GM13977 (cell line): ENCODE results near the gene NRXN2.
A peak's percentile ranks its signal among the peaks of the same experiment; 100 is the strongest.

Experiments
- DNase-seq: peaks from one replicate; pipeline ENCODE4 v3.0.0; 2012; ENCODE audit warnings: low spot score
- in situ Hi-C: fragments of 300-500 bp; cut with MboI; formaldehyde crosslinking; loops from one replicate; pipeline ENCODE4 v1.12.0; 2022; ENCODE audit warnings: low sequenced_read_pairs, low pct_unique_long_range_greater_than_20kb, mixed read lengths, inconsistent platforms; ENCODE audit not compliant: unreplicated experiment
- TF ChIP-seq, protein P1 (sequence below): IDR thresholded peaks from 2 replicates; pipeline ENCODE4 v1.5.1; 2012; ENCODE audit warnings: mild to moderate bottlenecking, control low read depth; ENCODE audit not compliant: insufficient read depth; ENCODE audit errors: extremely low read depth, missing control alignments

Gene NRXN2

DNA sequence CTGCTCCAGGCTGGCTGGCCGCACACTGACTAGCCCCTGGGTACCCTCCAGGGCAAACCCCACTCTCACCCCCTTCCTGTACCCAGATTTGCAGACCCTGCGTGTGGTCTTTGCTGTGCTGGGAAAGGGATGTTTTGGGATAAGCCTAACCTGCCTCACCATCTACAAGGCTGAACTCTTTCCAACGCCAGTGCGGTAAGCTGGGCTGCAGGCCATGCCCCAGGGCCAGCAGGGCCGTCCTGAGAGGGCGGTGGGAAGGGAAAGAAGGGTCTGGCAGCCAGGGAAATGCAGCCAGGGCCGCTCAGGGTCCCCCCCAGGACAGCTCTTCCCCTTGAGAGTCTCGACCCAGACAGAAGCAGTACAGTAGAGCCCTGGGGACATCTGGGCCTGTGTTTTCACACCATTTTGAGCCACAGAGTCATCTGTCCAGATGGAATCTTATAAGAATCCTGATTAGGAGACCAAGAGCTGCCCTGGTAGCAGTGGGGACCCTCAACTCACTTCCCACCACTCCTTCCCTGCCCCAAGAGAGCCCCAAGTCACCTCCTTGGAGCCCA is 154.3 kb downstream of the NRXN2 start:
- TF ChIP-seq, protein P1, sequence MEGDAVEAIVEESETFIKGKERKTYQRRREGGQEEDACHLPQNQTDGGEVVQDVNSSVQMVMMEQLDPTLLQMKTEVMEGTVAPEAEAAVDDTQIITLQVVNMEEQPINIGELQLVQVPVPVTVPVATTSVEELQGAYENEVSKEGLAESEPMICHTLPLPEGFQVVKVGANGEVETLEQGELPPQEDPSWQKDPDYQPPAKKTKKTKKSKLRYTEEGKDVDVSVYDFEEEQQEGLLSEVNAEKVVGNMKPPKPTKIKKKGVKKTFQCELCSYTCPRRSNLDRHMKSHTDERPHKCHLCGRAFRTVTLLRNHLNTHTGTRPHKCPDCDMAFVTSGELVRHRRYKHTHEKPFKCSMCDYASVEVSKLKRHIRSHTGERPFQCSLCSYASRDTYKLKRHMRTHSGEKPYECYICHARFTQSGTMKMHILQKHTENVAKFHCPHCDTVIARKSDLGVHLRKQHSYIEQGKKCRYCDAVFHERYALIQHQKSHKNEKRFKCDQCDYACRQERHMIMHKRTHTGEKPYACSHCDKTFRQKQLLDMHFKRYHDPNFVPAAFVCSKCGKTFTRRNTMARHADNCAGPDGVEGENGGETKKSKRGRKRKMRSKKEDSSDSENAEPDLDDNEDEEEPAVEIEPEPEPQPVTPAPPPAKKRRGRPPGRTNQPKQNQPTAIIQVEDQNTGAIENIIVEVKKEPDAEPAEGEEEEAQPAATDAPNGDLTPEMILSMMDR = no peak
- in situ Hi-C loops = no loop called here
- DNase-seq = no peak

DNA sequence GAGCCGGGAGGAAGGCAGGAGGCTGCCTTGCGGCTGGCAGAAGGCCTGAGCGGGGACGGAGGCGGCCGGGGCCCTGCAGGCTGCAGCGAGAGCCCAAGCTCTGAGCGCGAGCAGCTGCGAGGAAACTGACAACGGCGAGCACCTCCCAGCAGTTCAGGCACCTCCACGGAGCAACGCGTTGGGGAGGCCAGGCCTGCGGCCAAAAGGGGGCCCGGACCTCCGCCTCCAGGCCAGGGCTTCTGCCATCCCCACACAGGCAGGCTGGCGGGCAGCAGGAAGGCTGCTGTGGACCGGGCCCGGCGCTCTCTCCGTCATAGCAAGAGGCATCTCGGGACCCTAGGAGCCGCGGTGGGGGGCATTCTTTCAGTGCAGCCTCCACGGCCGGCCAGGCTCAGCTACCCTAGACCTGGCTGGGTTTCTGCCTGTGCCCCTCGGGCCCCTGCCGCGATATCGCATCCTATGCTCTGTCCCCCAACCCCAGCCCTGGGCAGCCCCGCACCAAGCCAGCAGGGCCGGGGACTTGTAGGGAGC is 154.9 kb downstream of the NRXN2 start:
- DNase-seq = no peak
- in situ Hi-C loops = no loop called here
- TF ChIP-seq, protein P1 = no peak

DNA sequence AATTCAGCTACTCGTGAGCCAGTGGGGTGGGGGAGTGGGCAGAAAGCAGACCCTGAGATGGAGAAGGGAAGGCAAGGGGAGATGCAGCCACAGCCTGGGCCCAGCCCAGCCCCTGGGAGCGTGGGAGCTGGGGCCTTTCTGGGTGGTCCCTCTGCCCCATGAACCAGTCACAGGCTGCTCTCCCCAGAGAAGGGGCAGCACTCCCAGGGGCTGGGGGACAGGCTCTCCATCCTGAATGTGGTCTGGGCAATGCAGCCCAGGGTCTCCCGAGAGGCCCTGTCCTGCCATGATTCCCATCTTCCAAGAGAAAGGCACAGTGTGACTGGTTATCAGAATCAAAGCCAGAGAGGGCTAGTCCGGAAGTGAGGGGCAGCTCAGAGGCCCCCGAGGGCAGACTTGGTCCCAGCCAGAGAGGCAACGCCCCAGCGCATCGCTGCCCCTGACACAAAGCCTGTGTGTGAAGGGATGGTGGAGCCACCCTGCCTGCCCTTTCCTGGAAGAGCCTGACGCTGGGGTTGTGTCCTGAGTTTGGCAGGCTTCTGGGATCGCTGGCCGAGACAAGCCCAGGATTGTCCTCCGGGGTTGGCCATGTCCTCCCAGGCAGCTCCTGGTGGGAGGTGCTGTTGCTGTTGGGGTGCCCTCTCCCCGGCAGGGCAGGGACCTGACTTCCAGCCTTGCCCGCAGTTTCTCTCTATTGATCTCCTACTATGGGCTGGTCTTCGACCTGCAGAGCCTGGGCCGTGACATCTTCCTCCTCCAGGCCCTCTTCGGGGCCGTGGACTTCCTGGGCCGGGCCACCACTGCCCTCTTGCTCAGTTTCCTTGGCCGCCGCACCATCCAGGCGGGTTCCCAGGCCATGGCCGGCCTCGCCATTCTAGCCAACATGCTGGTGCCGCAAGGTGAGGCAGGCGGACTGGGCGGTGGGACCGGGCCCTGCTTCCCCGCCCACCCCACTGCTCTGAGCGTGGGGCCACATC is 155.8 kb downstream of the NRXN2 start:
- no peak for DNase-seq
- in situ Hi-C loops = no loop called here
- TF ChIP-seq, protein P1 = no peak

DNA sequence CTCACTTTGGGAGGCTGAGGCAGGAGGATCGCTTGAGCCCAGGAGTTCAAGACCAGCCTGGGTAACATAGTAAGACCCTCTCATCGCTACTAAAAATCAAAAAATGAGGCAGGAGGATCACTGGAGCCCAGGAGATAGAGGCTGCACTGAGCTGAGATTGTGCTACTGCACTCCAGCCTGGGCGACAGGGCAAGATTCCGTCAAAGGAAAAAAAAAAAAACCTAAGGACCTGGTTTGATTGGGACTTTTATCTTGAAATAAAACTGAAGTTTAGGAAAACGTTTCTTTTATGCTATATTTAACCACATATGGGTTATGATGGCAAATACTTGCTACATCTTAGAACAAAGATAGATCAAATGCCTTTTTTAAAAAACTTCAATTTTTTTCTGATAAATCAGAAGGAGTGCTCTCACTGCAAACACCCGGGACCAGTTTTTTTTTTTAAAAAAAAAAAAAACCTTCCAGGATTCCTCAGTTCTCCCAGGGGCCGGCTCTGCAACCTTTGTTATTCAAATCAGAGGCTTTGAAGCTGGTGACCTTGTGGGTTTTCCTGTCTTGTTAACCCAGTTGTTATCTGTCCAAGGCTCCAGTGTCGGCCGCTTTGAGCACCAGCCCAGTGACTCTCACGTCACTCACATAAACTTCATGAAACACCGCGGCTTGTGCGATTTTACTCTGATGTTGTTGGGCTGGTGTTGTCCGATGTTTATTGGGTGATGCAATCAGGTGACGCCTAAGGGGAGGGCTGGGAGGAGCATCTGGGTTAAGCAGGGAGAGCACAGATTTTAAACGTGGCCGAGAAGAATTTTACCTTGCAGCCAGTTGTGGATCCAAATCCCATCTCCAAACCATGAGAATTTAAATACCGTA is 156.7 kb downstream of the NRXN2 start:
- in situ Hi-C loops = no loop called here
- TF ChIP-seq, protein P1 = no peak
- no peak for DNase-seq

DNA sequence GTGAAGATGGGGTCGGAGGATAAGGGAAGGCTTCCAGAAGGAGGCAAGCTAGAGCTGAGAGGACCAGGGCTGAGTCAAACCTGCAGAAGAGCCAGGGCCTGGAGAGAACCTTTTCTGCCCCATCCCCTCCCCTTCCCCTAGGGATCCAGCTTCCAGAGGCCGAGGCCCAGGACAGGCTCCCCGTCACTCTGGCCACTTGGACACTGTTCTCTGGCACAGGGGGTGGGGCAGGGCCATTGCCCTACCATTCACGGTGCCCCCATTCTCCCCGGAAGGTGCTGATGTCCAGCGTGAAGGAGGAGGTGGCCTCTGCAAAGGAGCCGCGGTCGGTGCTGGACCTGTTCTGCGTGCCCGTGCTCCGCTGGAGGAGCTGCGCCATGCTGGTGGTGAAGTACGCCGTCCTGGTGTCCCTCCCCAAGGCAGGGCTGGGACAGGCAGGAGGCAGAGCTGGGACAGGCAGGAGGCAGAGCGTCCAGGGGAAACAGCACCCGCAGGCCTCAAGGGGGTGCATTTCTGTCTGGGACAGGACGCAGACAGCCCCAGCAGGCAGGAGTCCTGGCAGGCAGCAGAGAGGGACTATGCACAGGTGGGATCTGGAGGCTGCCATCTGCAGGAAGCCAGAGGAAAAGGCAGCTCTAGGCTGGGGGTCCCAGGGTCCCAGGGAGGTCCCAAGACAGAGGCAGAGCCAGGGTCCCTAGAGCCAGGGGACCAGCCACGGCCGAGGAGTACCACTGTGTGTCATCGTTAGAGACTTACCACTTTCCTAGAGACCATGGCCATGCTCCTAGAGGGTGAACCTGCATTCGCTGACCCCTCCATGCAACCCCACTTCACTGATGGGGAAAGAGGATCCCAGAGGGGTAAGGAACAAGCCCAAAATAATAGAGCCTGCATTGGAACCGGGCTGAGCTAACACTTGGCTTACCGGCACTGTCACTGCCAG is 157.8 kb downstream of the NRXN2 start:
- in situ Hi-C loops = no loop called here

More for the DNA sequence above, 157.8 kb downstream of the NRXN2 start:
- TF ChIP-seq, protein P1 = peak; percentile 17
- no peak for DNase-seq
